Measurements from ENCODE around the gene NACC1.

DNA sequence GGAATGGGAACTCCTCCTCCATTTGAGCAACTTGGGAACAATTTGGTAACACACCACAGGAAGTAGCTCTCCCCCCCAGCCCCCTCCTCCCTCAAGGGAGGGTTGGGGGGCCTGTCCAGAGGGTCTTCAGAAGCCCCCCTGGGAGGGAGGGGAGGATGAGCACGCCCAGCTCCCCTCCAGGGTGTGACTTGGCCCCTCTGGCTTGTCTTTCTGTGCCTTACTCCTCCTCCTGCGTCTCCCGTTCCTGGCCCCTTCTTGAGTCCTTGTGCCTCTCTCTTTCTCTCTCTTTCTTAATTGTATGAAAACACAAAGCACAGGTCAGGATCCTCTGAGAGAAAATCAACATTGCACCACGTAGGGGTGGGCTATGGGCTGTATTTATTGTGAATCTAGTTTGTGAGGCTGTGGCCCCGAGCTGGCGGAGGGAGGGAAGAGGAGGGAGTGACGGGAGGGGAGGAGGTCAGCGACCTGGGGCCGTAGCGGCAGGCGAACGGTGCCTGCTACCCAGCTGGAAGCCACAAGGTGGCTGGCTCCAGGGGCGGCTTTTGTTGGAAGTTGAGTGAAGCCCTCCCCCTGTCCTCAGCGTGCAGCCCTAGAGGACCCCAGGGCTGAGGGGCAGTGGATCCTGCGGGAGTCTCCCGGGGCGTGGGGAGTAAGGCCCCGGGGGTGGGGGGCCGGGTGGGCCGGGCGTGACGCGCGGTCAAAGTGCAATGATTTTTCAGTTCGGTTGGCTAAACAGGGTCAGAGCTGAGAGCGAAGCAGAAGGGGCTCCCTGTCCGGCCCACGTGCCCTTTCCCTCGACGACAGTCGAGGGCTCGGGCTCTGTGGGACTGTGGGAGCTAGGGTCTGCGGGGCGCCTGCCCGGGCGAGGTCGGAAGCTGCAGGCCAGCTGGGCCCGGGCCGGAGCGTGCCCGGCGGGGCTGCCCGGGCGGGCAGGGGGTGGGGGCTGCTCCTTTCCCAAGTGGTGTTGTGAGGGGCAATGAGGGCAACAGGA lies 21.8 kb upstream of the NACC1 start:
- TF ChIP-seq CTCF (IDR thresholded peaks at IDR 0.05; ENCODE audit: low read depth, low read length) (peak; percentile 12), POLR2A (IDR thresholded peaks at IDR 0.05; ENCODE audit: extremely low read depth, insufficient read length) (peak; percentile 26)

Data from NB4 (cell line).